NCI-H1105 treated with DMSO at 0.1 percent for 48 hours (cell line): ENCODE data around the gene KLK14.

Experiments
- DNase-seq: peaks from one replicate; lab custom pipeline; 2025; lab: John Stamatoyannopoulos, UW

KLK14 gene

GRCh38 chr19:51108066-51108804 lies 25.5 kb upstream of the KLK14 start, which contains the start of gene CTU1:
TSS of gene CTU1 (minus strand) at chr19:51108409. CDS start at chr19:51104569, 3,840 bp downstream.
- DNase-seq: peak; percentile 99

GRCh38 chr19:51107406-51108065 lies 24.8 kb upstream of the KLK14 start:
- DNase-seq: no peak

- no peak for DNase-seq
Measured at GRCh38 chr19:51103926-51104341, 21.2 kb upstream of the KLK14 start.

- no peak for DNase-seq
Measured at GRCh38 chr19:51102991-51103390, 20.3 kb upstream of the KLK14 start.

- peak; percentile 17 for DNase-seq
Measured at GRCh38 chr19:51101171-51101865, 18.6 kb upstream of the KLK14 start.

GRCh38 chr19:51100601-51101000 lies 17.9 kb upstream of the KLK14 start:
- DNase-seq: no peak

- DNase-seq: no peak
Measured at GRCh38 chr19:51099047-51099382, 16.3 kb upstream of the KLK14 start.

GRCh38 chr19:51098365-51099046 lies 15.8 kb upstream of the KLK14 start:
- no peak for DNase-seq

GRCh38 chr19:51097796-51098195 lies 15.1 kb upstream of the KLK14 start:
- DNase-seq: no peak

GRCh38 chr19:51097166-51097738 lies 14.6 kb upstream of the KLK14 start:
- DNase-seq: peak; percentile 61

GRCh38 chr19:51096473-51097165 lies 13.9 kb upstream of the KLK14 start:
- DNase-seq: peak; percentile 14

- peak; percentile 28 for DNase-seq
Measured at GRCh38 chr19:51094696-51095279, 12.1 kb upstream of the KLK14 start.

GRCh38 chr19:51093510-51094345 lies 11.0 kb upstream of the KLK14 start:
- no peak for DNase-seq

GRCh38 chr19:51093101-51093500 lies 10.4 kb upstream of the KLK14 start:
- DNase-seq: no peak

- DNase-seq: no peak
Measured at GRCh38 chr19:51091895-51092873, 9.5 kb upstream of the KLK14 start.

GRCh38 chr19:51091126-51091525 lies 8.4 kb upstream of the KLK14 start:
- no peak for DNase-seq

GRCh38 chr19:51090471-51090870 lies 7.8 kb upstream of the KLK14 start:
- DNase-seq: no peak

GRCh38 chr19:51089786-51090185 lies 7.1 kb upstream of the KLK14 start:
- DNase-seq: no peak
